Stimulated activated CD4-positive, alpha-beta T cell treated with anti-CD3 and anti-CD28 coated beads, Interleukin-2, amount 100 ng/mL, for 4 hours (primary cell): Measurements from ENCODE around the gene GATAD2B.
A peak's percentile ranks its signal among the peaks of the same experiment; 100 is the strongest.

Experiments used
- DNase-seq: peaks from one replicate; pipeline ENCODE4 v3.0.0-alpha.2; 2020; ENCODE audit warnings: low read depth

GATAD2B gene

GRCh38 chr1:153922972-153923925 lies at the start of gene GATAD2B:
Gene GATAD2B, minus strand, starts transcription at chr1:153922972. Its CDS starts 94,625 bp downstream, at chr1:153828347.
- peak; percentile 99 for DNase-seq

- no peak for DNase-seq
Measured at GRCh38 chr1:153970346-153970745, 47.6 kb upstream of the GATAD2B start.

GRCh38 chr1:153968972-153969371 lies 46.2 kb upstream of the GATAD2B start:
- DNase-seq = no peak

DNA sequence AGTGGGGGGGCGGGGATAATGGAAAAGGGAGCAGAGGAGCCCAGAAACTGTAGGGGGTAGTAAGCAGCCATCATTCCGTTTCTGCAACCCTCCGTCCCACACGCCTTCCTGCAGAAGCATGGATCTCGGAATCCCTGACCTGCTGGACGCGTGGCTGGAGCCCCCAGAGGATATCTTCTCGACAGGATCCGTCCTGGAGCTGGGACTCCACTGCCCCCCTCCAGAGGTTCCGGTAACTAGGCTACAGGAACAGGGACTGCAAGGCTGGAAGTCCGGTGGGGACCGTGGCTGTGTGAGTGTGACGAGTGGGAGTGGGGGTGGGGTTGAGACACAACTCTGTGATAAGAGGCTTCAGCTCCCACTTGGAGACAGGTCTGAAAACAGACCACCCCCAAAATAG lies 45.6 kb upstream of the GATAD2B start:
- no peak for DNase-seq

DNA sequence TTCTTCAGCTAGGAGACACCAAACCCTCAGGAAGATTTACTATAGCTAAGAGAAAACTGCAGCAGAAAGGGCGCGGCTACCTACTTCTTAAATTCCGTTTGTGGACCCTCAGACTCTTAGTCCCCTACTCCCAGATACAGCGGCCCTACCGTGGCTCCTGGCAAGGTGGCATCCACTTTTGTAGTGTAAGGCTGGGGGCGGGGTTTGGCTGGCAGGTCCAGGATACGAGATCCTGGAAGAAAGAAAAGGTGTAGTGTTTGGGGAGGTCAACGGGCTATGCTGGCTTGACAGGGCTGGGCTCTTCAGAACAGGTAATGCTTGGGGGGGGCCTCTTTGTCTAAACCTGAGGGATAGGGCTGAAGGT lies 45.2 kb upstream of the GATAD2B start:
- no peak for DNase-seq

- peak; percentile 65 for DNase-seq
Measured at GRCh38 chr1:153967107-153967999, 44.6 kb upstream of the GATAD2B start, which contains the start of gene CREB3L4. Gene CREB3L4, plus strand, starts transcription at chr1:153967902. Its CDS starts 624 bp downstream, at chr1:153968526.

DNA sequence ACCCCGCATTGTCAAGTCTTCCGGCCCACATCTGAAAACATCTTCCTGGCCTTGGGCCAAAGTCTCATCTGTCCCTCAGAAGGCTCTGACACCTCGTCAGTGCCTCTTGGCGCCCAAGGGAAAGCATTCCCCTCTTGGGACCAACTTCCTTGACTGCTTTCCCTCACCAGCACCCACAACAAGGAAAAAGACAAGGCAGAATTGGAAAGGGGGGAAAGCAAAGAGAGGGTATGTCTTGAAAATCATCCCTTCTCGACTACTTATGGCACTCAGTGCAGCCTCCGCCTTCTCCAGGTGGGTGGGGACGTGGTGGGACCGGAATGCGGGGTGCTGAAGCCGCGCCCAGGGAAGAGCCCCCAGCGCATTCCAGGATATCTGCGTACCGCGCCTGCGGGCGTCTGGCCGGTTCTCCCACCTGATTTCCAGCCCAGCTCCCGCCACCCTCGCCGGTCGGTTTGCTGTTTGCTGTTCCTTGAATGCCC lies 41.1 kb upstream of the GATAD2B start:
- DNase-seq = no peak

DNA sequence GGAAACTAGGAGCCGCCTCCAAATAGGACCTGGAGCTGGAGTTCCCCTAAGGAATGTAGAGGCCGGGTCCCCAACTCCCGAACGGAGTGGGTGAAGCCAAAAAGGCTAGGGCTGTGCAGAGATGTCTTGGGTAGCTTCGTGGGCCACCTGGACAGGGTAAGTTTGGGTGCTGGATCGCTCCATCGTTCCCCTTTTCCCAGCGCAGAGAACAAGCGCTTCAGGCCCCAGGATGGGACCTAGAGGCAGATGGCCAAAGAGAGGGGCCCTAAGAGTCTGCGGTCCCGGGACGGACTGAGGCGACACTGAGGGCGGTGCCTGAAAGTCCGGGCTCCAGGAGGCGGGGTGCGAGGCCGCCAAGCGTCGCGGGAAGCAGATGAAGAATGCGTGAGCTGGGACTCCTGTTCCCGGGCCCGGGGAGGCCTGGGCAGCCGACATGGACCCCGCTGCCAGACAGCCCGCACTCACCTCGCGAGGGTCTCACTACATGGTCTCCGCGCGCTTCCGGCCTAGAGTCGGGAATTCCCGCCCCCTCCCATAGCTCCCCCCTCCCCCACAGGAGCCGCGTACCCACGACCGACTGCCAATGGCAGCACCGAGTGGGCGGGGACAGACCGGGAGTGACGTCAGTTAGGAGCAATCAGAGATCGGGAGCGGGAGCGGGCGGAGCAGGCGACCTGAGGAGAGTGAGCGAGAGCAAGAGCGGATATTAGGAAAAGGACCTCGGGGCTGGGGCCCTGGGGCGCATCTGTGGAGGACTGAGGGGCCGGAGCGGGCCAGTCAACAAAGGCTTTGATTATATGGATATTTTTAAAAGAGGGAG lies 40.5 kb upstream of the GATAD2B start, which contains the start of gene SLC39A1:
TSS of gene SLC39A1 (minus strand) at position 508 of the 820 bp plus-strand sequence. CDS start 822 bp downstream, outside the sequence.
- DNase-seq = peak; percentile 91

- no peak for DNase-seq
Measured at GRCh38 chr1:153962088-153963029, 39.6 kb upstream of the GATAD2B start.

DNA sequence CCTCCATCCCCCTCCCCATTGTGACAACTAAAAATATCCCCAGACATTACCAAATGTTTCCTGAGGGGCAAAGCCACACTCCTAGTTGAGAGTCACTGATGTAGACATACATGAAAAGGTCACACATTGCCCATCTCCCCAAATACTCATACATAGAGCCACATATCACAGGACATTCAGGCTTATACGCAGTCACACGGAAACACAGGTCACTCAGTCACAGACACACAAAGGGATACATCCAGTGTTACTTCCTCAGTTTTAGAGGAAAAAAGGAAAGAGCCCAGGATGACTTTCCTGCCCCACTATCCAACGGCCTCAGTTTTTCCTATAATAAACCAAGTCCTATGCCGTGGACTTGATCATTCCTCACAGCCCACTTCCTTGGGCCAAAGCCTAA lies 38.6 kb upstream of the GATAD2B start:
- no peak for DNase-seq

GRCh38 chr1:153960206-153960605 lies 37.4 kb upstream of the GATAD2B start:
- DNase-seq = no peak

DNA sequence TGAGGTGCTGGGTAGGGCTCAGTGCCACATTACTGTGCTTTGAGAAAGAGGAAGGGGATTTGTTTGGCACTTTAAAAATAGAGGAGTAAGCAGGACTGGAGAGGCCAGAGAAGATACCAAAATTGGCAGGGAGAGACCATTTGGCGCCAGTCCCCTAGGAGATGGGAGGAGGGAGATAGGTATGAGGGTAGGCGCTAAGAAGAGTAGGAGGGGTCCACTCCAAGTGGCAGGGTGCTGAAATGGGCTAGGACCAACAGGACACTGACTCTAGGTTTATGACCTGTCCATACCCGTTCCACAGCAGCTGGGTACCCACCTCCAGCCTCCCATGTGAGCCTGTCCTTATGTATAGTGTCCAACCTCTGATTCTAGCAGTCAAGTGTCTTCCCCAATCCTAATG lies 36.7 kb upstream of the GATAD2B start:
- DNase-seq = no peak

DNA sequence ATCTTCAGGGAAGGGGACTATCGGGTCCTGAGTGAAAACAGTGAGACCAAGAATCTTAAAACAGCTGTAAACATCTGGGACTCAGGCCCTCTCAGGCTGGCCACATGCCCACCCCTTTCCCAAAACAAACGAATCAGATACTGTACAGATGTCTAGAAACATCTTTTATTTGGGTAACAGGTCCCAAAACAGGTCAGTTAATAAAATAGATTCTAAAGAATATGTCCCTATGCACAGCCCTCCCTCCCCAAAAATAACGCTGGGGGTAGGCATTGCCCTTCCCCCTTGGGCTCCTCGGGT lies 36.1 kb upstream of the GATAD2B start:
- DNase-seq = no peak

DNA sequence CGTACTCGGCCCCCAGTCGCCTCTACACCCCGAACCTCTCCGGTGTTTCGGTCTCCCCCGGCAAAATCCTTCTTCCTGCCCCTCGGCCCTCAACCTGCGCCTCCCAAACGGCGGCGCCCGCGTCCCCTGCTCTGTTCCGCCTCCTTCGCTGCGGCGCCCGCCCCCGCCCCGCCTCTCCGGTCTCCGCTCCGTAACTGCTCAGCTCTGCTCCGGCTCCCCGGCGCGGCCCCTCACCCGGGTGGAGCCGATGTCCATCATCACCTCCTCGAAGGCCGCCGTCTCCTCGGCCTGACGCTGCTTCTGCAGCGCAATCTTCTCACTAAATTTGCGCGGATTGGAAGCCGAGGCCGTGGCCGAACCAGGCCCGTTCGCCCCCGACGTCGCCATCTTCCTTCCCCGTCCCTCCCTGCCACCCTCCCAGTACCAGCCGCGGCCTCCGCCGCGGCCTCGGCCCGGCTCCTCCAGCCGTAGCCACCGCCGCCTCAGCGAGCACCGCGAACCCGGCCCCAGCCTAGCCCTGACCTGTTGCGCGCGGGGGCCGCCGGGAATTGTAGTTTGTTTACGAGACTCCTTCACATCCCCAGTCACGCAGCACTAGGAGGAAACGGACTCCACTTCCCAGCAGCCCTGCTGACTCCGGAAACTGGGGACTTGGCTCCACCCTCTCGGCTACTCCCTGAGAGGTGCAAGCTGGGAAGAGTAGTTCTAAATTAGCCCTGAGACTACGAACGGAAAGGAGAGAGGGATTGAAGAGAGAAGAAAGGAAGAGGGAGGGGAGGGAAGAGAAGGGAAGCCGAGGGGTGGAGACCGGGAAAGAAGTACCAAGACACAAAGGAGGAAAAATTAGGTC lies 35.6 kb upstream of the GATAD2B start, which contains the start of gene CRTC2:
TSS of gene CRTC2 (minus strand) at position 502 of the 850 bp plus-strand sequence. CDS start at position 387, 115 bp downstream.
- DNase-seq = peak; percentile 97

GRCh38 chr1:153957744-153958110 lies 35.0 kb upstream of the GATAD2B start:
- no peak for DNase-seq

- no peak for DNase-seq
Measured at GRCh38 chr1:153956997-153957715, 34.4 kb upstream of the GATAD2B start.

GRCh38 chr1:153954826-153955225 lies 32.1 kb upstream of the GATAD2B start:
- no peak for DNase-seq

GRCh38 chr1:153953859-153954365 lies 31.1 kb upstream of the GATAD2B start:
- no peak for DNase-seq

DNA sequence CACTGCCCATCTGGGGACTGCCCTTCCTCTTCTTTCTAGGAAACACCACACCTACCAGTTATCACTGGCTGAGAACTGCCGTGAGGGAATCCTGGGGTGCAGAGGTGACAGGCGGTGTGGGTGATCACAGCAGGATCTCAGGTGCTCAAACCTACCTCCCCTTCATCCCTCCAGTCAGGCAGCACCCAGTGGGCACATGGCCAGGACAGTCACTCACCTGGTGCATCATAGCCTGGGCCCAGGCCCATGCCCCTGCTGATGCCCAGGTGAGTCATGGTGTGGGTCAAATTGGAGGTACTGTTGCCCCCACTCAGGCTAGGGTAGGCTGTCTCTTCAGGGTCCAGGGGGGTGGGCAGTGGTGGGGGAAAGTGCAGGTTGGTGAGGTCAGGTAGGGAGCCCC lies 29.0 kb upstream of the GATAD2B start:
- DNase-seq = no peak
